Liver (tissue), 9 donors: Measurements from ENCODE around the gene NT5C2. TPM values are rescaled to one million over a fixed set of nuclear protein-coding genes. Genes with fewer than 3 reads are reported as not detected.

ENCODE experiments used
- DNase-seq: peaks from one replicate; pipeline ENCODE4 v3.0.0-alpha.2; 2017; ENCODE audit warnings: low spot score
- H3K27ac ChIP-seq, 2 donors: one replicate each; pipeline ENCODE4 v1.7.0; 2013; ENCODE audit warnings: inconsistent platforms in 2 of 2, low read length in 2 of 2, control low read depth in 1 of 2, low read depth in 1 of 2, mild to moderate bottlenecking in 1 of 2
- H3K27me3 ChIP-seq, 4 donors: one replicate each; pipeline versions ENCODE4 v1.6.1 to v1.7.0; 2013; ENCODE audit warnings: low read length in 3 of 4, inconsistent platforms in 1 of 4, mild to moderate bottlenecking in 1 of 4, moderate library complexity in 1 of 4; ENCODE audit not compliant: control insufficient read depth in 4 of 4, insufficient read depth in 4 of 4
- H3K36me3 ChIP-seq, 4 donors: one replicate each; pipeline versions ENCODE4 v1.6.1 to v1.7.0; 2013; ENCODE audit warnings: low read length in 3 of 4, mild to moderate bottlenecking in 3 of 4, low read depth in 1 of 4, moderate library complexity in 1 of 4; ENCODE audit not compliant: control insufficient read depth in 4 of 4, insufficient read depth in 3 of 4
- H3K4me1 ChIP-seq, 4 donors: one replicate each; pipeline versions ENCODE4 v1.6.1 to v1.7.0; 2013; ENCODE audit warnings: low read length in 3 of 4, mild to moderate bottlenecking in 3 of 4, moderate library complexity in 1 of 4; ENCODE audit not compliant: control insufficient read depth in 4 of 4, insufficient read depth in 4 of 4
- H3K4me3 ChIP-seq, 3 donors: one replicate each; pipeline versions ENCODE4 v1.6.1 to v1.7.0; 2013; ENCODE audit warnings: low read length in 3 of 3, control low read depth in 1 of 3, low read depth in 1 of 3, mild to moderate bottlenecking in 1 of 3
- H3K9ac ChIP-seq, 2 donors: one replicate each; pipeline ENCODE4 v1.7.0; 2013; ENCODE audit warnings: low read length in 2 of 2, mild to moderate bottlenecking in 2 of 2, moderate library complexity in 2 of 2, control low read depth in 1 of 2, low read depth in 1 of 2
- H3K9me3 ChIP-seq, 4 donors: one replicate each; pipeline versions ENCODE4 v1.6.1 to v1.7.0; 2013; ENCODE audit warnings: low read length in 3 of 4; ENCODE audit not compliant: control insufficient read depth in 4 of 4
- ATF3 ChIP-seq: IDR thresholded peaks from 2 replicates; pipeline ENCODE4 v1.6.1; 2016; ENCODE audit warnings: antibody characterized with exemption
- CTCF ChIP-seq: fragments of 150-350 bp; IDR thresholded peaks from 2 replicates; pipeline ENCODE4 v1.5.1; 2017; ENCODE audit warnings: improper control_type of control experiment, low read depth, low read length; ENCODE audit not compliant: missing input control
- EGR1 ChIP-seq, 2 donors: IDR thresholded peaks; 2 replicates each; pipeline ENCODE4 v1.6.1; 2016 to 2018; ENCODE audit warnings: antibody characterized with exemption in 2 of 2, low read depth in 2 of 2
- FOXA1 ChIP-seq: IDR thresholded peaks from 2 replicates; pipeline ENCODE4 v1.6.1; 2016; ENCODE audit warnings: antibody characterized with exemption
- GABPA ChIP-seq, 2 donors: IDR thresholded peaks in 1 of 2; conservative IDR thresholded peaks in 1 of 2; 2 replicates each; pipeline ENCODE4 v1.6.1; 2016; ENCODE audit warnings: antibody characterized with exemption in 2 of 2, mild to moderate bottlenecking in 1 of 2, moderate library complexity in 1 of 2
- HNF4A ChIP-seq, 2 donors: conservative IDR thresholded peaks; 2 replicates each; pipeline ENCODE4 v1.6.1; 2016; ENCODE audit warnings: antibody characterized with exemption in 2 of 2, mild to moderate bottlenecking in 2 of 2
- HNF4G ChIP-seq: IDR thresholded peaks from 2 replicates; pipeline ENCODE4 v1.6.1; 2016; ENCODE audit warnings: antibody characterized with exemption
- MAX ChIP-seq: IDR thresholded peaks from 2 replicates; pipeline ENCODE4 v1.6.1; 2016; ENCODE audit warnings: antibody characterized with exemption
- NR2F2 ChIP-seq: IDR thresholded peaks from 2 replicates; pipeline ENCODE4 v1.6.1; 2016; ENCODE audit warnings: antibody characterized with exemption
- RAD21 ChIP-seq, 2 donors: IDR thresholded peaks; 2 replicates each; pipeline ENCODE4 v1.6.1; 2016; ENCODE audit warnings: antibody characterized with exemption in 2 of 2, mild to moderate bottlenecking in 2 of 2
- REST ChIP-seq: IDR thresholded peaks from 2 replicates; pipeline ENCODE4 v1.6.1; 2016; ENCODE audit warnings: antibody characterized with exemption, mild to moderate bottlenecking
- RXRA ChIP-seq, 2 donors: IDR thresholded peaks; 2 replicates each; pipeline ENCODE4 v1.6.1; 2017 to 2018; ENCODE audit warnings: antibody characterized with exemption in 2 of 2, mild to moderate bottlenecking in 1 of 2
- SP1 ChIP-seq: IDR thresholded peaks from 2 replicates; pipeline ENCODE4 v1.6.1; 2018; ENCODE audit warnings: antibody characterized with exemption, mild to moderate bottlenecking
- ZBTB33 ChIP-seq: IDR thresholded peaks from 2 replicates; pipeline ENCODE4 v1.6.1; 2016; ENCODE audit warnings: antibody characterized with exemption
- whole genome bisulfite sequencing: extraction: QIAGEN DNeasy Blood & Tissue Kit; methylation state at CpG from one replicate; pipeline ENCODE4 v1.1.7; 2013; 5-methylcytosine and 5-hydroxymethylcytosine counted together
- polyA plus RNA-seq, 2 donors: library from polyadenylated mRNA; stranded (reverse) in 1 of 2; unstranded in 1 of 2; fragments of 200-250 nt in 1 of 2; fragments of >200 nt in 1 of 2; fragmentation: Nextera tagmentation in 1 of 2; extraction: Ambion mirVana in 1 of 2; gene quantifications; one replicate each; pipeline versions ENCODE4 v1.2.1 to v1.2.3, GENCODE V29; 2013 to 2015
- total RNA-seq, 2 donors: library from RNA; depleted of rRNA; stranded (reverse); fragments of >200 nt; gene quantifications; one replicate each; pipeline ENCODE4 v1.2.3, GENCODE V29; 2014
- donor health status: healthy.
- donor health status: healthy.
- donor health status: healthy.
- donor health status: healthy.
- donor health status: healthy.

Gene NT5C2
- total and polyA plus RNA-seq, 4 donors: 14.4 to 65.3 (median 33.0) TPM

GRCh38 chr10:103238506-103239252 lies 45.6 kb upstream of the NT5C2 start:
- Histone ChIP-seq H3K4me3 (no peak overlapping the region), H3K36me3 (no peaks in the 10 kb centered on the region), H3K4me1 (peaks cover 0 to 3% (median 1%) of the 10 kb centered on the region in 4 donors), H3K9me3 (no peaks in the 10 kb centered on the region), H3K27ac (no peak overlapping the region), H3K9ac (no peak overlapping the region), H3K27me3 (no peaks in the 10 kb centered on the region)
- TF ChIP-seq RAD21 (IDR thresholded peaks at IDR 0.05) (peak; percentile 48 to 71), CTCF (peak; percentile 11), HNF4G (no peak)
- no peak for DNase-seq
- WGBS: 70% methylated on average over 11 of the region's 11 CpGs

GRCh38 chr10:103235775-103236174 lies 42.7 kb upstream of the NT5C2 start:
- no peak for DNase-seq
- Histone ChIP-seq H3K9ac (no peak overlapping the region), H3K4me3 (no peak overlapping the region), H3K9me3 (no peaks in the 10 kb centered on the region), H3K27ac (no peak overlapping the region), H3K4me1 (peaks cover 0 to 3% (median 0%) of the 10 kb centered on the region in 4 donors), H3K36me3 (no peaks in the 10 kb centered on the region), H3K27me3 (no peaks in the 10 kb centered on the region)
- TF ChIP-seq ZBTB33 (no peak), RAD21 (IDR thresholded peaks at IDR 0.05) (no peak), RXRA (IDR thresholded peaks at IDR 0.05) (no peak), EGR1 (IDR thresholded peaks at IDR 0.05; ENCODE audit: low read depth in 2 of 2) (no peak), HNF4G (no peak), ATF3 (no peak), SP1 (no peak), REST (no peak), NR2F2 (no peak), GABPA (IDR thresholded peaks at IDR 0.05 in 1 of 2, conservative IDR thresholded peaks at IDR 0.05 in 1 of 2) (no peak), MAX (no peak), CTCF (no peak), FOXA1 (no peak), HNF4A (conservative IDR thresholded peaks at IDR 0.05) (no peak)
- 98% methylated on average over 2 of the region's 2 CpGs for WGBS
